ENCODE measurements around the gene FAF1.
"Not testable (repeated sequence)": the region's sequence is repeated elsewhere in the genome, so short reads cannot be mapped to it uniquely, and the experiment has no call there.

Gene FAF1

GRCh38 chr1:50860256-50860655, 99.8 kb downstream of the FAF1 start:
- DNase-seq (ENCODE audit: extremely low spot score, insufficient read length, low read depth): no peak
- FAIRE-seq: no peak

- DNase-seq (ENCODE audit: extremely low spot score, insufficient read length, low read depth) (no peak), FAIRE-seq (no peak)
These were observed 100.4 kb downstream of the FAF1 start for GRCh38 chr1:50859657-50860056.

- FAIRE-seq: no peak
These were observed 101.3 kb downstream of the FAF1 start for GRCh38 chr1:50858761-50859160.

GRCh38 chr1:50857702-50858101, 102.4 kb downstream of the FAF1 start:
- FAIRE-seq (no peak), DNase-seq (ENCODE audit: extremely low spot score, insufficient read length, low read depth) (no peak)

More at GRCh38 chr1:50858761-50859160, 101.3 kb downstream of the FAF1 start:
- DNase-seq (ENCODE audit: extremely low spot score, insufficient read length, low read depth): no peak

GRCh38 chr1:50853325-50853724, 106.7 kb downstream of the FAF1 start:
- DNase-seq (ENCODE audit: extremely low spot score, insufficient read length, low read depth) (no peak), FAIRE-seq (no peak)

GRCh38 chr1:50852889-50853288, 107.2 kb downstream of the FAF1 start:
- no peak for DNase-seq (ENCODE audit: extremely low spot score, insufficient read length, low read depth)
- FAIRE-seq: no peak

GRCh38 chr1:50851466-50851865, 108.6 kb downstream of the FAF1 start:
- FAIRE-seq: no peak
- DNase-seq (ENCODE audit: extremely low spot score, insufficient read length, low read depth): no peak

- FAIRE-seq: no peak
- DNase-seq (ENCODE audit: extremely low spot score, insufficient read length, low read depth): no peak
These were observed 109.0 kb downstream of the FAF1 start for GRCh38 chr1:50851034-50851433.

GRCh38 chr1:50847303-50847702, 112.8 kb downstream of the FAF1 start:
- no peak for FAIRE-seq

GRCh38 chr1:50846224-50846839, 113.7 kb downstream of the FAF1 start:
- FAIRE-seq: no peak
- no peak for DNase-seq (ENCODE audit: extremely low spot score, insufficient read length, low read depth)

More at GRCh38 chr1:50847303-50847702, 112.8 kb downstream of the FAF1 start:
- no peak for DNase-seq (ENCODE audit: extremely low spot score, insufficient read length, low read depth)

- FAIRE-seq (no peak), DNase-seq (ENCODE audit: extremely low spot score, insufficient read length, low read depth) (no peak)
These were observed 118.2 kb downstream of the FAF1 start for GRCh38 chr1:50841791-50842387.

- FAIRE-seq: no peak
These were observed 124.0 kb downstream of the FAF1 start for GRCh38 chr1:50836117-50836516.

GRCh38 chr1:50833216-50833615, 126.9 kb downstream of the FAF1 start:
- FAIRE-seq (no peak), DNase-seq (ENCODE audit: extremely low spot score, insufficient read length, low read depth) (no peak)

More at GRCh38 chr1:50836117-50836516, 124.0 kb downstream of the FAF1 start:
- DNase-seq (ENCODE audit: extremely low spot score, insufficient read length, low read depth): no peak

GRCh38 chr1:50832167-50832566, 127.9 kb downstream of the FAF1 start:
- DNase-seq (ENCODE audit: extremely low spot score, insufficient read length, low read depth) (no peak), FAIRE-seq (no peak)

GRCh38 chr1:50831300-50832061, 128.6 kb downstream of the FAF1 start:
- FAIRE-seq: no peak
- no peak for DNase-seq (ENCODE audit: extremely low spot score, insufficient read length, low read depth)

- FAIRE-seq (no peak), DNase-seq (ENCODE audit: extremely low spot score, insufficient read length, low read depth) (no peak)
These were observed 129.4 kb downstream of the FAF1 start for GRCh38 chr1:50830621-50831020.

GRCh38 chr1:50829014-50829958, 130.8 kb downstream of the FAF1 start:
- FAIRE-seq: no peak

GRCh38 chr1:50827546-50827945, 132.5 kb downstream of the FAF1 start:
- DNase-seq (ENCODE audit: extremely low spot score, insufficient read length, low read depth) (no peak), FAIRE-seq (no peak)

More at GRCh38 chr1:50829014-50829958, 130.8 kb downstream of the FAF1 start:
- DNase-seq (ENCODE audit: extremely low spot score, insufficient read length, low read depth): no peak

- FAIRE-seq; DNase-seq (ENCODE audit: extremely low spot score, insufficient read length, low read depth): not testable (repeated sequence)
These were observed 133.3 kb downstream of the FAF1 start for GRCh38 chr1:50826792-50827191.
